GM18909 (cell line): ENCODE results near the gene CD22.
A peak's percentile ranks its signal among the peaks of the same experiment; 100 is the strongest.

Experiments used
- ATAC-seq: cut with Tn5 transposase; IDR thresholded peaks from one replicate; pipeline ENCODE4 v1.9.1; 2021; ENCODE audit warnings: mild to moderate bottlenecking; ENCODE audit not compliant: unreplicated experiment, poor library complexity

The CD22 gene

DNA sequence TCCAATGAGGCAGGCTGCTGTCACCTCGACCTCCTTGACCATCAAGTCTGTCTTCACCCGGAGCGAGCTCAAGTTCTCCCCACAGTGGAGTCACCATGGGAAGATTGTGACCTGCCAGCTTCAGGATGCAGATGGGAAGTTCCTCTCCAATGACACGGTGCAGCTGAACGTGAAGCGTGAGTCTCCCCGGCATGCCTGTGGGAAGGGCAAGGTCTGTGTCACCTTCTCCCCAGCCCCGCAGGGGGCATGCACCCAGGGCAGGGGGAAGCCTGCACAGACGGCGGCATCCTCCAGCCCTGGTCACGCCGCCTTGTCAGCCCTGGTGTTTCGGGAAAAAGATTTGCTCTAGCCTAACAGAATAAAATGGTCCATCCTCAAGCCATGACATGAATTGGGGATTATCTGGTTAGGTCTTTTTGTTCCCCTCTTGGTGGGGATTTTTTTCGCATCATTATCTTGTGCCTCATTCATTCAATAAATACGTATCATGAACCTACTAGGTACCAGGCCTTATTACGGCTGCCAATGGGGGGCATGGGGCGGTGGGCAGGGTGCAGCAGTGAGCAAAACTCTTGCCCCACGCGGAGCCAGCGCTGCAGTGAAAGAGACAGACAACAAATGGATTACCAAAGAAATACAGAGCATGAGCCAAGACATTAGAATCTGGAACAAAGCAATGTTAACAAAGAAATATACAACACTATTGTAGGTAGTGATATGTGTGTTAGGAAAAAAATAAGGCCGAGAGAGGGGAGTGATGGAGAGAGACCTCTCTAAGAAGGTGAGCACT is 7.4 kb downstream of the CD22 start:
- ATAC-seq: no peak

GRCh38 chr19:35337097-35337983 is 8.4 kb downstream of the CD22 start:
- ATAC-seq: no peak

DNA sequence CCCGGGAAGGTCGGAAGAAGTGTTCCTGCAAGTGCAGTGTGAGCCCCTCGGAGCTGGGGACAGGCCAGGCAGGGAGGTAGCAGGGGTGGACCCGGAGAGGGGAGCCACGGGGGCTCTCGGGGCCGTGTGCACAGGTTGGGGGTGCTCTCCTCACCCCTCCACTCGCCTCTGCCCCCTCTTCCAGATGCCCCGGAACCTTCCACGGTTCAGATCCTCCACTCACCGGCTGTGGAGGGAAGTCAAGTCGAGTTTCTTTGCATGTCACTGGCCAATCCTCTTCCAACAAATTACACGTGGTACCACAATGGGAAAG is 9.0 kb downstream of the CD22 start:
- ATAC-seq: no peak

- ATAC-seq: no peak
These were observed 11.4 kb downstream of the CD22 start for GRCh38 chr19:35340431-35340830.

GRCh38 chr19:35341006-35341405 is 12.0 kb downstream of the CD22 start:
- no peak for ATAC-seq

DNA sequence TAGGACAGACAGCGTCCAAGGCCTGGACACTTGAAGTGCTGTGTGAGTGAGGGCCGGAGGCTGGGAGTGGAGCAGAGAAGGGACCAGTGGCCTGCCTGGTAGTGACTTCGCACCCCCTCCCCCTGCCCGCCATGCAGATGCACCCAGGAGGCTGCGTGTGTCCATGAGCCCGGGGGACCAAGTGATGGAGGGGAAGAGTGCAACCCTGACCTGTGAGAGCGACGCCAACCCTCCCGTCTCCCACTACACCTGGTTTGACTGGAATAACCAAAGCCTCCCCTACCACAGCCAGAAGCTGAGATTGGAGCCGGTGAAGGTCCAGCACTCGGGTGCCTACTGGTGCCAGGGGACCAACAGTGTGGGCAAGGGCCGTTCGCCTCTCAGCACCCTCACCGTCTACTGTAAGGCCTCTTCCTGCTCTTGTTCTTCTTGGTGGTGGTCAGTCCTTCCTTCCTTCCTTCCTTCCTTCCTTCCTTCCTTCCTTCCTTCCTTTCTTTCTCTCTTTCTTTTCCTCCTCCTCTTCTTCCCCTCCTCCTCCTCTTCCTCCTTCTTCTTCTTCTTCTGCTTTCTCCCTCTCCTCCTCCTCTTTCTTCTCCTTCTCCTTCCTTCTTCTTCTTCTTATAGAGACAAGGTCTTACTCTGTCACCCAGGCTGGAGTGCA is 12.7 kb downstream of the CD22 start:
- no peak for ATAC-seq

- no peak for ATAC-seq
These were observed 13.4 kb downstream of the CD22 start for GRCh38 chr19:35342430-35342829.

- ATAC-seq: no peak
These were observed 15.6 kb downstream of the CD22 start for GRCh38 chr19:35344511-35345031.

DNA sequence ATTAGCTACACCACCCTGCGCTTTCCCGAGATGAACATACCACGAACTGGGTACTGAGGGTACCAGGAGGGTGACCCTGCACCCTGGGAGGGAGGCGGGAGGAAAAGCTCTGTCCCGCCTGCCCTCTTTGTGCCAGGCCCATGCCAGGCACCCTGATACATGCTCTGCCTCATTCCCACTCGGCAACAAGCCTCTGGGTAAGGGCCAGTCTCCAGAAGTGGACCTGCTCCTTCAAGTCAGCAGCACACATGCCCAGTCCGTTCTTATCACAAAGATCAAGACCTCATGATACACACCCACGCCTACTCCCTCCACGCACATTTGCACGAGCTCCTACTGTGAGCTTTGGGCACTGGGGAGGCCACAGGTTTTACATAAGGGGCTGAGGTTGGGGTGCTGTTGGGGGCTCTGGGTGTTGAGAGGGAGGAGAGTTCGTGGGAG is 16.7 kb downstream of the CD22 start:
- ATAC-seq: no peak

DNA sequence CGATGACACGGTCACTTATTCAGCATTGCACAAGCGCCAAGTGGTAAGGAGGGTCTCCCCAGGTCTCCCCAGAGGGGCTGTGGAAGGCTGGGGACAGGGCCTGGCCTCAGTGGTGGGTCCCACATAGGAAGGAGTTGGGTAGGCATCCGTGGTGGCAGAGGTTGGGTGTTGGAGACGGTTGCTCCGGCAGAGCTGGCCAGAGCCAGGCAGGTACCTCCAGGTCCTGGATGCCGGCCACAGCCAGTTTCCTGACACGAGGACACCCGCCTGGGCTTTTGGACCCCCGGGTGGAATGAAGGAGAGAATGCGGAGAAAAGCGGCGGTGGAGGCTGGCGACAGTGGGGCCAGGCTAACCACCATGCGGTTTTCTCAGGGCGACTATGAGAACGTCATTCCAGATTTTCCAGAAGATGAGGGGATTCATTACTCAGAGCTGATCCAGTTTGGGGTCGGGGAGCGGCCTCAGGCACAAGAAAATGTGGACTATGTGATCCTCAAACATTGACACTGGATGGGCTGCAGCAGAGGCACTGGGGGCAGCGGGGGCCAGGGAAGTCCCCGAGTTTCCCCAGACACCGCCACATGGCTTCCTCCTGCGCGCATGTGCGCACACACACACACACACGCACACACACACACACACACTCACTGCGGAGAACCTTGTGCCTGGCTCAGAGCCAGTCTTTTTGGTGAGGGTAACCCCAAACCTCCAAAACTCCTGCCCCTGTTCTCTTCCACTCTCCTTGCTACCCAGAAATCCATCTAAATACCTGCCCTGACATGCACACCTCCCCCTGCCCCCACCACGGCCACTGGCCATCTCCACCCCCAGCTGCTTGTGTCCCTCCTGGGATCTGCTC is 17.4 kb downstream of the CD22 start:
- no peak for ATAC-seq

- ATAC-seq: peak; percentile 59
These were observed 18.4 kb downstream of the CD22 start, which contains the start of gene FFAR1 for GRCh38 chr19:35347171-35347929. Gene FFAR1, plus strand, starts transcription at chr19:35347902. Its CDS starts 3,650 bp downstream, at chr19:35351552.

DNA sequence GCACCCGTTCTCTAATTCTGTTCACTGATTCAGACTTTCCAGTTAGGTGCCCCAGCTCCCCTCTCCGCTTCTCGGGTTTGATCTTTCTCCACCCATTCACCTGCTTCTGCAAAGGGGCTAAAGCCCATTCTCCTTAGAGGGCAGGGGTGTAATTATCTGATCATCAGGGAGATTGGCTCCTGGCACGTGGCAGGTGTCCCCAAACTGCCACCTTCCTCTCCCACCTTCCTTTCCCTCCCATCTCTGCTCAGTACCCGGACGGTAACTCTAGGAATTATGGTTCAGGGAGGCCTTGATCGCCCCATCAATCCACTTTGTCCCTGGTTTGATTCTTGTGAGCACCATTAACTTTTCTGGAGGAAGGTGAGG is 18.9 kb downstream of the CD22 start:
- ATAC-seq: no peak

DNA sequence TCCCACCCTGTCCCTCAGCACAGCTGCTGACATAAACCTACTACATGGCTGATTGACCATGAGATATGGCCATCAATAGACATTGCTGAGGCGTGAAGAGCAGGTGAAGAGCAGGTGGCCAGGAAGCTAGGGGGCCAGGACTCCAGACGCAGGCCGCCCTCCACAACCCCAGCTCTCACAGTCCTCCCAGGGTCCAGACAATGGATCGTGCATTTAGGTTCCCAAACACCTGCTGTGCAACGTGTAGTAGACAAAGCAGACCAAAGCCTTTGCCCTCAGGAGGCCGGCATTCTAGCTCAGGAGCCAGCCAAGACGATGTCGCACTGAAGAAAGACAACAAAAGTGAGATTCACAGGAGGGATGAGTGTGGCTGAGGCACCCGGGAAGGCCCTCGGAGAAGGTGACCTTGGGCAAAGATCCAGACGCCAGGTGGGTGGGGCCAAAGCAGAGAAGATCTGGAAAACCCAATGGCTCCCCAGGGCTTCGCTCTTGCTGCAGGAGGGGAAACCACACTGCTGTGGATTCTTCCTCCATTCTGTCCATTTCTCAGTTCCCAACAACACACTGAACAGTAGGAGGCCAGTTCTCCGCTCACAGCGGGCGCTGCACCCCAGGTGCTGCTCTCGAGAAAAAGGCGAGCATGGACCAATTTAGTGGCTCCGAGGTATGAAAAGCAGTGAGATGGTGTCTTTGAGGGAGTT is 20.1 kb downstream of the CD22 start:
- ATAC-seq: no peak

DNA sequence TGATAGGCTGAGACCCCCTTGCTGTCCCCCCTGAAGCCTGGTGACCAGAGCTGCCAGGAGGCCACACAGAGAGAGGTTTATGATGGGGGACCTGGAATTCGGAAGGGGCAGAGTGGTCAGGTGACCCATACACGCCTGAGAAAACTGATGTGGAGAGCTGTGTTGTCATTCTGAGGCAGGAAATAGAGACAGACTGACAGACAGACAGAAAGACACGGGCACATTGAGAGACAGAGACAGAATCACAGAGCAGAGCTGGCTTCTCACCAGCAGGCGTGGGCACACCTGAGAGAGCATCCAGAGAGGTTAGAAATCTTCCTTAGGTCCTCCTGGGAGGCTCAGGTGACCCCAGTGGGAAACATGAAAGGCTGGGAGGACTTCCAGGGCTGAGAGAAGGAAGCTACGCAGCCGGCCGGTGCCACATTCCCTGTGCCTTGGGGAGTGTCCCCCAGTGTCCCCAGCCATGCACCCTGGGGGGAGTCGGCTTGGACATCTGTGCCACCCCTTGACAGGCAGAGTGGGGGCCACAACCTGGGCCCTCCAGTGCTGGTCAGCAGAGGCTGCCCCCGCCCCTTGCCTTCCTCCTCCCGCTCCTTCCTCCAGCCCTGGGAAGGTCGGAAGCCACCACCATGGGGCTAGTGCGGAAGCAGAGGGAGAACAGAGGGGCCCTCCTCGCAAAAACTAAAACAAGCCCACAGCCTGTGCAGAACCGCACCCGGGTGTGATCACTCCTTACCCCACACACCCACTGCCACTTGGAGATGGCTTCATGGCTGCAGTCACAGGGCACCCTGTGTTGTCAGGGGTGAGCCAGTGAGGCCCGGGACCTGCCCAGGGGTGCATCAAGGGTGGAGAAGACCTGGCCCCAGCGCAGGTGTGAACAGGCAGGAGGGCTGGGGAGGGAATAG is 20.9 kb downstream of the CD22 start:
- ATAC-seq: no peak

- no peak for ATAC-seq
These were observed 21.6 kb downstream of the CD22 start for GRCh38 chr19:35350591-35350990.

- ATAC-seq: no peak
These were observed 22.6 kb downstream of the CD22 start for GRCh38 chr19:35351411-35352176.

DNA sequence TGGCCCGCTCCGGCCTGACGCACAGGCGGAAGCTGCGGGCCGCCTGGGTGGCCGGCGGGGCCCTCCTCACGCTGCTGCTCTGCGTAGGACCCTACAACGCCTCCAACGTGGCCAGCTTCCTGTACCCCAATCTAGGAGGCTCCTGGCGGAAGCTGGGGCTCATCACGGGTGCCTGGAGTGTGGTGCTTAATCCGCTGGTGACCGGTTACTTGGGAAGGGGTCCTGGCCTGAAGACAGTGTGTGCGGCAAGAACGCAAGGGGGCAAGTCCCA is 23.1 kb downstream of the CD22 start:
- ATAC-seq: no peak
